ENCODE results near the gene HIPK2. TPM values are rescaled to one million over a fixed set of nuclear protein-coding genes. Genes with fewer than 3 reads are reported as not detected.

HIPK2 gene
- total and polyA plus RNA-seq, 2 donors, result 8.5 to 9.8 TPM

DNA sequence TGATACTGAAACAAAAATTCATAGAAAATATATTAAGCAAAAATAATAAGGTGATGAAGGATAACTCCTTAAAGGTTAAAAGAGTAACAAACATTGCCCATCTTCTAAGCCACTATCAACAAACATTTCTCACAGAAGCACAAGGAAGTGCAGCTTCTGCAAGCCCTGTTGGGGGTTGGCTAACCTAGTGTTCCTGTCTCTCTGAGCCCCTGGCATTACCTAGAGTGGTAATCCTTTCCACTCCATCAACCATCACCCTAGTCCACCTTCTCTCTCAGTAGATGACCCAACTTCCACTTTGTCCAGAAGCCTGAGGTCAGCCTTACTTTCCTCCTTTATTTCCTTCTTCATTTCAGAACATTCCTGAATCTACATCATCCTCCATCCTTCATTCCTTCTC is 59.7 kb downstream of the HIPK2 start:
- Histone ChIP-seq H3K4me1 (ENCODE audit: insufficient read depth) (peaks cover 1% of the 10 kb centered on the region), H3K36me3 (ENCODE audit: insufficient read depth) (no peaks in the 10 kb centered on the region), H3K27ac (ENCODE audit: low read depth) (no peak overlapping the region), H3K4me3 (ENCODE audit: low read depth, low read length) (no peak overlapping the region)
- DNase-seq (ENCODE audit: extremely low spot score), result no peak

DNA sequence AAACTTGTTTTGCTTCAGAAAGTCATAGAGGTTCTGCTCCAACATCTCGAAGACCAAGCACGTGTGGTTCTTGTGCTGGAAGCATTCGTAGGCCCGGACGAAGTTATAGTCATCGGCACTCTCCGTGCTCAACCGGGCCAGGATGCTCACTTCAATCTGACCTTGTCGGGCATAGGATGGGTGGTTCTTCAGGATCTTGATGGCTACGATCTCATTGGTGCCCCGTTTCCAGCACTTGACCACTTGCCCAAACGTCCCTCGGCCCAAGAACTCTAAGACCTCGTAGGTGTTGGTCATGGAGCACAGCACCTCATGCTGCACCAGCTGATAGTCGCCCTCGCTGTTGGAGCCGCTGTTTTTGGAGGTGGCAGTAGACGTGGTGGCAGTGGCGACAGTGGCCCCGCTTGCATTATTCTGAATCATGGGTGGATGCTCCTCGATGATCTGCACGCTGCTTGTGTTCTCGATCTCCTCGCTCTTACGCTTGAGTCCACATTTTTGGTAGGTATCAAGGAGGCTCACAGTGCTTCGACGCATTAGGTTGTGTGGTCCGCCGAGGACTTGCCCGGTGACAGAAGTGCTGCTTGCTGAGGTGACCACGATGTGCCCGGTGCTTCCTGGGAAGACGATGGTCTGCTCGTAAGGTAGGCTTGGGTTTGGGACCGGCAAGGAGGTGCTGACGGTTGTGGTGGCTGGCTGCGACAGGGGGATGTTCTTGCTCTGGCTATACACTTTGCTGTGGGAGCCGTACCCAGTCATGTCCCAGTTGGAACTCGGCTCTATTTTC is 61.4 kb downstream of the HIPK2 start:
- peaks cover 1% of the 10 kb centered on the region for H3K4me1 ChIP-seq (ENCODE audit: insufficient read depth)
- H3K36me3 ChIP-seq (ENCODE audit: insufficient read depth), result no peaks in the 10 kb centered on the region
- no peak overlapping the region for H3K4me3 ChIP-seq (ENCODE audit: low read depth, low read length)
- no peak overlapping the region for H3K27ac ChIP-seq (ENCODE audit: low read depth)
- no peak for DNase-seq (ENCODE audit: extremely low spot score)
- WGBS, result 97% methylated on average over 39 of the region's 39 CpGs

- H3K36me3 ChIP-seq (ENCODE audit: insufficient read depth), result no peaks in the 10 kb centered on the region
- WGBS, result 96% methylated on average over 13 of the region's 13 CpGs
- DNase-seq (ENCODE audit: extremely low spot score), result no peak
- no peak overlapping the region for H3K4me3 ChIP-seq (ENCODE audit: low read depth, low read length)
- H3K27ac ChIP-seq (ENCODE audit: low read depth), result no peak overlapping the region
- no peaks in the 10 kb centered on the region for H3K4me1 ChIP-seq (ENCODE audit: insufficient read depth)
These were observed 62.5 kb downstream of the HIPK2 start for GRCh38 chr7:139715194-139715815.

- no peak overlapping the region for H3K27ac ChIP-seq (ENCODE audit: low read depth)
- H3K4me3 ChIP-seq (ENCODE audit: low read depth, low read length), result no peak overlapping the region
- WGBS, result 78% methylated on average over 23 of the region's 23 CpGs
- no peaks in the 10 kb centered on the region for H3K36me3 ChIP-seq (ENCODE audit: insufficient read depth)
- H3K4me1 ChIP-seq (ENCODE audit: insufficient read depth), result no peaks in the 10 kb centered on the region
- no peak for DNase-seq (ENCODE audit: extremely low spot score)
These were observed 63.5 kb downstream of the HIPK2 start for GRCh38 chr7:139714163-139714901.

GRCh38 chr7:139713526-139714162 is 64.2 kb downstream of the HIPK2 start:
- H3K27ac ChIP-seq (ENCODE audit: low read depth), result no peak overlapping the region
- 89% methylated on average over 15 of the region's 15 CpGs for WGBS
- no peak overlapping the region for H3K4me3 ChIP-seq (ENCODE audit: low read depth, low read length)
- H3K36me3 ChIP-seq (ENCODE audit: insufficient read depth), result no peaks in the 10 kb centered on the region
- no peaks in the 10 kb centered on the region for H3K4me1 ChIP-seq (ENCODE audit: insufficient read depth)
- DNase-seq (ENCODE audit: extremely low spot score), result no peak

DNA sequence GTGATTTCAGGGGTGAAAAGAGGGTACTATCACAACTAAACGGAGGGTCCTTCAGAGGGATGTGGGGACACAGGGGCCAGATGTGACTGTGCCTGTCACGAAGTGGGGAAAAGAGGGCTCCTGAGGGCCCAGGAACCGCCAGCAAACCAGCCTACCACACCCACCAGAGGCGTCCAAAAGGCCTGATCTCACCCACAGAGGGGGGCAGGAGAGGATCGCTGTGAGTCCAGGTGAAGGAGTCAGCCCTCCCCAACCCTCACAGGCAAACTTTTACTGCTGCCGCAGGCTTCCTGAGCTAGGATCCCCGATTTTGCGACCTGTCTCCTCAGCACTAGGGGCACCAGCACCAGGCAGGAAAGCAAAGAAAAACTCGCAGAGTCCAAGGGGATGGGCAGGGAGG is 64.7 kb downstream of the HIPK2 start:
- no peaks in the 10 kb centered on the region for H3K36me3 ChIP-seq (ENCODE audit: insufficient read depth)

DNA sequence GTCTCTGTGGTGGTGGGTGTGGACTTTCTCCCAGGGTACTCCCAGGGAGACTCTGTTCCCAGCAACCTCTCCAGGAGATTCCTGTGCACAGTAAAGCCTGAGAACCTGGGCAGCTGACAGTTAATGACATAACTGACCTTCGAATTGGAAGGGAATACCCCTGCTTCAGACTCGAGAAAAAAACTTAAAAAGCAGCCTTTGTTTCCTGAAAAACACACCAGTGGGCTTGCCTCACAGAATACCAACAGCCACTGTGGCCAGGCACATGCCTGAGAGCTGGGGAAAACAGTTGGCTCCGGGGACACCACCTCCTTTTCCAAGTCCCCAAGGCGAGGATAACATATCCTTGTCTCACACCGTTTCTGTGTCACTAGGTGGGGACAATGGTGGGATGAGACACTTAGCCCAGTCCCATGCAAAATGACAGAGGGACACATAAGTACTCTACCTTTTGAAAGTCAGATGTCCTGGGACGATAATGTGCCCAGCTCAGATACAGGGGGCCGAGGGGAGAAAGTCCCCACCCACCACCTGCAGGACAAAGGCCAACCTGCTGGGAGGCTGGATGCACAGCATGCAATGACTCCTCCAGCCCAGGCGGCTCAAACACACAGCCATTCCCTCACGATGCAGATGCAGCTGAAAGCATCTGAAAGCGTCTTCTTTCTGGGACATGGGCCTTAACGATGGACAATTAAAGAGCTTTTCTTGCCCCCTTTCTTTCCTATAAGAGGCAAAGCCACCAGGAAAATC is 65.6 kb downstream of the HIPK2 start:
- H3K27ac ChIP-seq (ENCODE audit: low read depth), result no peak overlapping the region
- H3K36me3 ChIP-seq (ENCODE audit: insufficient read depth), result no peaks in the 10 kb centered on the region
- H3K4me1 ChIP-seq (ENCODE audit: insufficient read depth), result no peaks in the 10 kb centered on the region

More for the DNA sequence above, 64.7 kb downstream of the HIPK2 start:
- Histone ChIP-seq H3K4me1 (ENCODE audit: insufficient read depth) (no peaks in the 10 kb centered on the region), H3K4me3 (ENCODE audit: low read depth, low read length) (no peak overlapping the region), H3K27ac (ENCODE audit: low read depth) (no peak overlapping the region)
- no peak for DNase-seq (ENCODE audit: extremely low spot score)
- WGBS, result 81% methylated on average over 9 of the region's 9 CpGs

GRCh38 chr7:139710036-139710435 is 67.8 kb downstream of the HIPK2 start:
- Histone ChIP-seq H3K4me1 (ENCODE audit: insufficient read depth) (no peaks in the 10 kb centered on the region), H3K27ac (ENCODE audit: low read depth) (no peak overlapping the region), H3K36me3 (ENCODE audit: insufficient read depth) (no peaks in the 10 kb centered on the region), H3K4me3 (ENCODE audit: low read depth, low read length) (no peak overlapping the region)
- 100% methylated on average over 3 of the region's 3 CpGs for WGBS
- DNase-seq (ENCODE audit: extremely low spot score), result no peak

More for the DNA sequence above, 65.6 kb downstream of the HIPK2 start:
- WGBS, result 75% methylated on average over 11 of the region's 11 CpGs
- DNase-seq (ENCODE audit: extremely low spot score), result no peak
- H3K4me3 ChIP-seq (ENCODE audit: low read depth, low read length), result no peak overlapping the region

DNA sequence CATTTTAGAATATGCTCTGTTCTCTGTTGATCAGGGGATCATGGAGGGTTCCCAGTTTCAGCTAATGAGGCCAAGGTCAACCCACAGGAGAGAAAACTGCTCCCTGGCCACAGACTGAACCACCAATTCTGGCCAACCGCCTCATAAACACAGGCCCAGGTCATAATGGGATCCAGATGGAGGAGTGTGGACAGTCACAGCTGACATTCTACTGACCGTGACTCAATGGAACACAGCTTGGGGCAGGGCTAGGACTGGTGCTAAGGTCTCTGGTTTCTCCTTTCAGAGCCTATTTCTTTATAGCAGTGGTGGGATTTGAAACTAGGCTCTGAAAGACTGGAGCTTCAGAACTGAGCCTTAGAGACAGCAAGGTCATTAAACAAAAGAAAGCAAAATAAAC is 68.3 kb downstream of the HIPK2 start:
- H3K4me1 ChIP-seq (ENCODE audit: insufficient read depth), result no peaks in the 10 kb centered on the region
- 62% methylated on average over 2 of the region's 2 CpGs for whole genome bisulfite sequencing
- no peak overlapping the region for H3K4me3 ChIP-seq (ENCODE audit: low read depth, low read length)
- H3K36me3 ChIP-seq (ENCODE audit: insufficient read depth), result no peaks in the 10 kb centered on the region
- no peak overlapping the region for H3K27ac ChIP-seq (ENCODE audit: low read depth)
- no peak for DNase-seq (ENCODE audit: extremely low spot score)

GRCh38 chr7:139708541-139708940 is 69.3 kb downstream of the HIPK2 start:
- no peak overlapping the region for H3K27ac ChIP-seq (ENCODE audit: low read depth)
- 93% methylated on average over 6 of the region's 6 CpGs for WGBS
- no peak overlapping the region for H3K4me3 ChIP-seq (ENCODE audit: low read depth, low read length)
- H3K36me3 ChIP-seq (ENCODE audit: insufficient read depth), result no peaks in the 10 kb centered on the region
- no peaks in the 10 kb centered on the region for H3K4me1 ChIP-seq (ENCODE audit: insufficient read depth)
- no peak for DNase-seq (ENCODE audit: extremely low spot score)

GRCh38 chr7:139706837-139707236 is 71.0 kb downstream of the HIPK2 start:
- H3K36me3 ChIP-seq (ENCODE audit: insufficient read depth), result no peaks in the 10 kb centered on the region
- no peak overlapping the region for H3K27ac ChIP-seq (ENCODE audit: low read depth)
- 83% methylated on average over 9 of the region's 9 CpGs for WGBS
- DNase-seq (ENCODE audit: extremely low spot score), result no peak
- no peaks in the 10 kb centered on the region for H3K4me1 ChIP-seq (ENCODE audit: insufficient read depth)
- no peak overlapping the region for H3K4me3 ChIP-seq (ENCODE audit: low read depth, low read length)

DNA sequence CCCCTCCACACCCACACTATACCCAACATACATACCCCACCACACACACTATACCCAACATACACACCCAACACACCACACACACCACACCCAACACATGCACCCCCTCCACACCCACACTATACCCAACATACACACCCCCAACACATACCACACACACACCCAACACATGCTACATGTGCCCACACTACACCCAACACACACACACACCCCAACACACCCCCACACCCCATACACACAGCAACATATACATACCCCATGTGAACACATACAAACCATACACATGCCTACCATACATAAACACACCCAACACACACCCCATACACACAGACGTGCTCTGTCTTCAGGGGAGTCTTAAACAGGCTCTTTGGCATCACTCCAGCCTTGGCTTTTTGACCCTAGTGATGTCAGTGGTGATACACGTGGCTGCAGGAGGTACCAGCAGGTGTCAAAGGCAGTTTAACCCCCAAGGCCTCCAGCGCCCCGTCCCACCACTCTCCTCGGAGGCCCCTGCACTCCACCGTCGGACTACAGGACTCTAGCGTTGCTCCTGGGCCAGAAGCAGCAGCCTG is 73.4 kb downstream of the HIPK2 start:
- H3K4me1 ChIP-seq (ENCODE audit: insufficient read depth), result no peaks in the 10 kb centered on the region
- H3K27ac ChIP-seq (ENCODE audit: low read depth), result no peak overlapping the region
- 76% methylated on average over 8 of the region's 8 CpGs for WGBS

More for the DNA sequence above, 73.4 kb downstream of the HIPK2 start:
- DNase-seq (ENCODE audit: extremely low spot score), result no peak
- Histone ChIP-seq H3K4me3 (ENCODE audit: low read depth, low read length) (no peak overlapping the region), H3K36me3 (ENCODE audit: insufficient read depth) (no peaks in the 10 kb centered on the region)
